ENCODE results near the gene METTL23. TPM values are rescaled to one million over a fixed set of nuclear protein-coding genes. Genes with fewer than 3 reads are reported as not detected.

Gene METTL23
- total and polyA plus RNA-seq, 2 experiments from 2014 or later, result 47.6 to 77.9 TPM

DNA sequence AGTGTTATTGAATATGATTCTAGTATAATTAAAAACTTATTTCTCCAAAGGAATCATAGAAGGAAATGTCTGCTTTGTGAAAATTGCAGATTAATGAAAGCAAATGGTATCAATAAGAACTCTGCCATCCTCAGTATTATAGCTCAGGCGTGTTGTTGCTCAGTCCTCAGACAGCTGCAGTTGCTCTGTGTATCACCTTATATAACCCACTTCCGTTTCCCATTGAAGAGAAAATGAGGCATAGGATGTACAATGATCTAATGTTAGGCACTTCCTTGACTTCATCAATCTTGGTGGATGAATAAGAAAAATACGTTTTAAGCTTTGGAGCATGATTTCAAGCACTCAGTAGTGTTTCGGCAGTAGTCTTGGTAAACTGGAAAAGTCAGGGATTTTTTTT, 25.4 kb downstream of the METTL23 start:
- Histone ChIP-seq H3K4me3 (no peak overlapping the region), H3K27me3 (no peaks in the 10 kb centered on the region), H3K36me3 (peaks cover 2% of the 10 kb centered on the region), H3K4me1 (ENCODE audit: low read depth) (peaks cover 29% of the 10 kb centered on the region), H3K9me3 (ENCODE audit: low read depth) (no peaks in the 10 kb centered on the region), H3K27ac (no peak overlapping the region)
- TF ChIP-seq, protein P1, sequence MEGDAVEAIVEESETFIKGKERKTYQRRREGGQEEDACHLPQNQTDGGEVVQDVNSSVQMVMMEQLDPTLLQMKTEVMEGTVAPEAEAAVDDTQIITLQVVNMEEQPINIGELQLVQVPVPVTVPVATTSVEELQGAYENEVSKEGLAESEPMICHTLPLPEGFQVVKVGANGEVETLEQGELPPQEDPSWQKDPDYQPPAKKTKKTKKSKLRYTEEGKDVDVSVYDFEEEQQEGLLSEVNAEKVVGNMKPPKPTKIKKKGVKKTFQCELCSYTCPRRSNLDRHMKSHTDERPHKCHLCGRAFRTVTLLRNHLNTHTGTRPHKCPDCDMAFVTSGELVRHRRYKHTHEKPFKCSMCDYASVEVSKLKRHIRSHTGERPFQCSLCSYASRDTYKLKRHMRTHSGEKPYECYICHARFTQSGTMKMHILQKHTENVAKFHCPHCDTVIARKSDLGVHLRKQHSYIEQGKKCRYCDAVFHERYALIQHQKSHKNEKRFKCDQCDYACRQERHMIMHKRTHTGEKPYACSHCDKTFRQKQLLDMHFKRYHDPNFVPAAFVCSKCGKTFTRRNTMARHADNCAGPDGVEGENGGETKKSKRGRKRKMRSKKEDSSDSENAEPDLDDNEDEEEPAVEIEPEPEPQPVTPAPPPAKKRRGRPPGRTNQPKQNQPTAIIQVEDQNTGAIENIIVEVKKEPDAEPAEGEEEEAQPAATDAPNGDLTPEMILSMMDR (IDR thresholded peaks at IDR 0.05; ENCODE audit: low read depth, low read length), result no peak
- no peak for DNase-seq (ENCODE audit: low read depth in 1 of 2, low spot score in 1 of 2)

DNA sequence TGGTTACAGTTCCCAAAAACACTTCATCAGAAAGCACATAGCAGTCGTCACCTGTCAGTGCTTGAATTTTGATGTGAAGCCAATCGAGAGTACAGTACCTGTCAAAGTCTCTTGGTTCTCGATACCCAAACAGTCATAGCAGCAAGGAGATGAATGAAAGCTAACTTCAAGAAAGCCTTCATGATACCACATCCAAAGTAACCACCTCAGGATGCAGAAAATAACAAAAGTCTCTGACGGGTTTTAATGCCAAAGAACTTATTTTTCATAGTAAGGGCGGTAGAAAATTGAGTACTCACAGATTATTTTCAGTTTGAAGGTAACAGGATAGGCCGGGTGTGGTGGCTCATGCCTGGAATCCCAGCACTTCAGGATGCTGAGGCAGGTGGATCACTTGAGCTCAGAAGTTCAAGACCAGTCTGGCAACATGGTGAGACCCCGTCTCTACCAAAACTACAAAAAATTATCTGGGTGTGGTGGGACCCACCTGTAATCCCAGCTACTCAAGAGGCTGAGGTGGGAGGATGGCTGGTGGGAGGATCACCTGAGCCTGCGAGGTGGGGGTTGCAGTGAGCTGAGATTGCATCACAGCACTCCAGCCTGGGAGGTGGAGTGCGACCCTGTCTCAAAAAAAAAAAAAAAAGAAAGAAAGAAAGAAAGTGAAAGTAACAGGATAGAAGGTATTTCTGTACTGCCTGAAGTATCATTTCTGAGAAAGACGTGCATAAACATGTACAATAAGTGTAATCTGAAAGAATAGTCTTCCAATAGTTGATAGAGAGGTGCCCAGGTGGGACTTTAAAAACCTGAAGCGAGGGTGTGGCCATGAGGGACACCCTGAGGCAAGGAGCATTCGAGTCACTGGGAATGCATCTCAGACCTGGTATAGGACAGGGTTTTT, 26.7 kb downstream of the METTL23 start:
- H3K27ac ChIP-seq, result peak overlapping the region; percentile 47
- no peaks in the 10 kb centered on the region for H3K27me3 ChIP-seq
- peaks cover 8% of the 10 kb centered on the region for H3K36me3 ChIP-seq
- no peak overlapping the region for H3K4me3 ChIP-seq
- H3K4me1 ChIP-seq (ENCODE audit: low read depth), result peaks cover 20% of the 10 kb centered on the region
- no peak for DNase-seq (ENCODE audit: low read depth in 1 of 2, low spot score in 1 of 2)
- no peaks in the 10 kb centered on the region for H3K9me3 ChIP-seq (ENCODE audit: low read depth)
- TF ChIP-seq, protein P1 (IDR thresholded peaks at IDR 0.05; ENCODE audit: low read depth, low read length), result no peak

DNA sequence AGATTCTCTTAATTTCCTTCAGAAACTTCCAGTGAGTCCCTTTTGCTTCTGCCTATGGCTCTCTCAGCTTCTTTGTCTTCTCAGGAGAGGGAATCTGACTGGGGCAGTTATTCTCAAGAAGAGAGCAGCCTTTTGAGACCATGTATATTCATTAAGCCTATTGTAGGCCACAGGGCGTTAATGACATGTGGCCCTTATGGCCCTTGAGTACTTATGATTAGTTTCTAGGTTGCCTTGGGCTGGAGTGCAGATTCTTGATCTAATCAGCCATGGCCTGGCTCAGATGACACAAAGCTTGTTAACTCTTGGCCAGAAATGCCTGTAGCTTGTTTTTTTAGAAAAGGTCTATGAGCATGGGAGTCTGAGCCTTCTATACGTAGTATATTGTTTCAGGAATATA, 28.6 kb downstream of the METTL23 start:
- TF ChIP-seq, protein P1 (IDR thresholded peaks at IDR 0.05; ENCODE audit: low read depth, low read length), result no peak
- no peaks in the 10 kb centered on the region for H3K9me3 ChIP-seq (ENCODE audit: low read depth)
- no peaks in the 10 kb centered on the region for H3K27me3 ChIP-seq
- H3K27ac ChIP-seq, result peak overlapping the region; percentile 88
- H3K36me3 ChIP-seq, result peaks cover 8% of the 10 kb centered on the region
- H3K4me1 ChIP-seq (ENCODE audit: low read depth), result peaks cover 10% of the 10 kb centered on the region
- DNase-seq (ENCODE audit: low read depth in 1 of 2, low spot score in 1 of 2), result peak in 1 of 2 donors; percentile 73
- H3K4me3 ChIP-seq, result no peak overlapping the region

DNA sequence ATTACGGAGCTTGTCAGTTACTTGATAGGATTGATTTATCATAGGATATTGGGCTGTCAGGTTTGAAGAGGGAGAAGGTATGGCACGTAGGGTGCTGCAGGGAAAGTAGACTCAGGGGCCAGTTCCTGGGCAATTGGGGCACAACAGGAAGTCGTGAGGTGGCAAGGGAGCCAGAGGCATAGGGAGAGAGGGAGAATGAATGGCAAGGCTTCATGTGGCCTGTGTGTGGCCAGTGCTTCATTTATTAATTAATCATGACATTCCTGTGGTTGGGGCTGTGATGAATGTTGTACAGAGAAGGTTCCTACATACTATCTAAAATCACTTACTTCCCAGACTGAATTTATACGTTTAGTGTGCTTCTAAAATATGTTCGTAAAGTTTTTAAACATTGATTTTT, 30.6 kb downstream of the METTL23 start:
- peaks cover 8% of the 10 kb centered on the region for H3K36me3 ChIP-seq
- TF ChIP-seq, protein P1 (IDR thresholded peaks at IDR 0.05; ENCODE audit: low read depth, low read length), result no peak

DNA sequence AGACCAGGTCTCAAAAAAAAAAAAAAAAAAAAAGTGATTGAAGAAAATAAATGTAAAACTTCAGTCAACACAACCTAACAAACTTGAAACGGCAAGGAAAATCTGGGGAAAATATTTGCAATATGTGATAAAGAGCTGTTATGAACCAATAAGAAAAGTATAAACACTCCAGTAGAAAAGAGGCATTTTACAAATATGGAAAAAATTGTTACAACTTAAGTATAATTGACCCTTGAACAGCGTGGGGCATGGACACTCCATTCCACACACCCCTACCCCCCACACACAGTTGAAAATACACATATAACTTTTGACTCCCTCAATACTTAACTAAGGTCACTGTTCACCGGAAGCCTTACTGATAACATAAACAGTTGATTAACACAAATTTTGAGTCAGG, 31.9 kb downstream of the METTL23 start:
- H3K36me3 ChIP-seq, result peaks cover 8% of the 10 kb centered on the region
- TF ChIP-seq, protein P1 (IDR thresholded peaks at IDR 0.05; ENCODE audit: low read depth, low read length), result no peak
- peaks cover 10% of the 10 kb centered on the region for H3K4me1 ChIP-seq (ENCODE audit: low read depth)
- no peak overlapping the region for H3K27ac ChIP-seq
- no peak for DNase-seq (ENCODE audit: low read depth in 1 of 2, low spot score in 1 of 2)
- H3K9me3 ChIP-seq (ENCODE audit: low read depth), result no peaks in the 10 kb centered on the region
- no peaks in the 10 kb centered on the region for H3K27me3 ChIP-seq
- no peak overlapping the region for H3K4me3 ChIP-seq

More for the DNA sequence above, 30.6 kb downstream of the METTL23 start:
- no peaks in the 10 kb centered on the region for H3K9me3 ChIP-seq (ENCODE audit: low read depth)
- no peak overlapping the region for H3K27ac ChIP-seq
- peaks cover 10% of the 10 kb centered on the region for H3K4me1 ChIP-seq (ENCODE audit: low read depth)
- no peak overlapping the region for H3K4me3 ChIP-seq
- no peak for DNase-seq (ENCODE audit: low read depth in 1 of 2, low spot score in 1 of 2)
- H3K27me3 ChIP-seq, result no peaks in the 10 kb centered on the region
